Measurements from ENCODE around the gene DLG2.

Gene DLG2

GRCh38 chr11:84612645-84613044, 1014.5 kb downstream of the DLG2 start:
- DNase-seq, result no peak

GRCh38 chr11:84608837-84609196, 1018.3 kb downstream of the DLG2 start:
- no peak for DNase-seq

GRCh38 chr11:84607975-84608836, 1018.9 kb downstream of the DLG2 start:
- DNase-seq, result no peak

GRCh38 chr11:84594602-84595001, 1032.5 kb downstream of the DLG2 start:
- DNase-seq, result no peak

DNA sequence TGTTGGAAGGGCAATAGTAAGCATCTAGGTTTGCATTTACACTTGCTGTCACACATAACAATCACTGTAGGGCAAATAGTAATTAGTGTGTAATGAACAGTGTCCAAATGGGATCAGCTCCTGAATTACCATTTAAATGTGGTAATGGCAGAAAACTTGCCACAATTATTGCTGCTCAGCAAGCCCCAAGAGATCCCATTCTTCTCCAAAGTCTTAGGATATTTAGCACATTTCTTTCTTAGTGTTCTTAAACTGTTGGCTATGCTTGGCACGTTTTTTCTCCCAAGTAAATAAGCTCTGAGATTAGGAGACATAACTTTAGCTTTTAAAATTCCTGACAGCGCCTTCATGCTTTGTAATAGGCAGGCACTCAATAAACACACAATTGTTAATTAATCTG, 1037.0 kb downstream of the DLG2 start:
- no peak for DNase-seq

- no peak for DNase-seq
Observed at GRCh38 chr11:84588131-84588829, 1038.9 kb downstream of the DLG2 start.

DNA sequence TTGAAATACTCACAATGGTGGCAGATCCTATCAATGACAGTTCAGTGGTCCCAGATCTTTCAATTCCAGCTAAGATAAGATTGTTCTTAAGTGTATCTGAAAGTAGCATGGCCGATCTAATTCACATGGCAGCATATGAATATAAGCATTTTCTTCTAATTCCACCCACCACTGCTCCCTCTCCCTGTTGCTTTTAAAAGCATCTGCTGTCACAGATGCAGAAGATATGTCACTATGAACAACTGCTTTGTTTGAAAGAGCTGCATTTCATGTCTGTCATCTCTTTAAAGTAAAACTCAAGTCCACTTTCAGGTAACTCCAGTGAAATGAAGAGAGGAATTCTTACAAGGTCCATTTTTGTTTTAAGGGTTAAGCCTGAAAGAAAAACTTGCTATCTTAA, 1044.0 kb downstream of the DLG2 start:
- no peak for DNase-seq

DNA sequence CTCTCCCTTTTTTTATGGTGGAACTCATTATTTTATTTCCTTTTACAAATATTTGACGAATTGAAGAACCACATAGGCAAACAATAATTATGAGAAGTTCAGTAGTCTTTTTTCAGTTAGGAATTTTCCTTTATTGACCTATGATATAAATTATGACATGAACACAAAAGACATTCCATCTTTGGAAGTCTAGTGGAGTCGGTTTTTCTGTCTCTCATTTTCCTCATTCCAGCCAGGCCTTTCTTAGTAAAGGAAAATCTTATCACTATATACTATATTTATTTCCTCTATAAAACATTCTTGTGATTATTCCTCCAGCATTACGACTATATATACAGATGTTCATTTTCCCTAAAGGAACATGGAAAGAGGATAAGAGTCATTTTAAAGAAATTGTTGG, 1046.1 kb downstream of the DLG2 start:
- no peak for DNase-seq

- no peak for DNase-seq
Observed at GRCh38 chr11:84580428-84580827, 1046.7 kb downstream of the DLG2 start.

GRCh38 chr11:84573868-84574267, 1053.3 kb downstream of the DLG2 start:
- DNase-seq, result no peak

- DNase-seq, result no peak
Observed at GRCh38 chr11:84566671-84567070, 1060.5 kb downstream of the DLG2 start.

- no peak for DNase-seq
Observed at GRCh38 chr11:84564867-84565184, 1062.3 kb downstream of the DLG2 start.

- no peak for DNase-seq
Observed at GRCh38 chr11:84564180-84564866, 1062.8 kb downstream of the DLG2 start.

- DNase-seq, result no peak
Observed at GRCh38 chr11:84563356-84563755, 1063.8 kb downstream of the DLG2 start.

DNA sequence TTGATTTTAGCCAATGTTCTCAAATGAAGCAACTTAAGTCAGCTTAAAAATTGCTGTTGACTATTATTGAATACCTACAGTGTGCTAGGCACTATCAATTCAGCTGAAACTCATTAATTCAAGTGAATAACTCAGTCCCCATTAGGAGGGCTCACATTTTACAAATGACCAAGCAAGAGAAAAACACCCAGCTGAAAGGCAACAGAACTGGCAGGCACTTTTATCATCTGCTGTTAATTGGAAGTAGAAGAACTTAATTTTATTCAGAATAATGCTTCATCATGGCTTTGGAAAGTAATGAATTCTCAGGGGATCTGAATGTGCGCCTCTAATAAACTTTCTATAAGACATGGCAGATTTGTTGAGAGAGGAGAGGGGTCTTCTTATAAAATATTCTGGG, 1066.9 kb downstream of the DLG2 start:
- no peak for DNase-seq

DNA sequence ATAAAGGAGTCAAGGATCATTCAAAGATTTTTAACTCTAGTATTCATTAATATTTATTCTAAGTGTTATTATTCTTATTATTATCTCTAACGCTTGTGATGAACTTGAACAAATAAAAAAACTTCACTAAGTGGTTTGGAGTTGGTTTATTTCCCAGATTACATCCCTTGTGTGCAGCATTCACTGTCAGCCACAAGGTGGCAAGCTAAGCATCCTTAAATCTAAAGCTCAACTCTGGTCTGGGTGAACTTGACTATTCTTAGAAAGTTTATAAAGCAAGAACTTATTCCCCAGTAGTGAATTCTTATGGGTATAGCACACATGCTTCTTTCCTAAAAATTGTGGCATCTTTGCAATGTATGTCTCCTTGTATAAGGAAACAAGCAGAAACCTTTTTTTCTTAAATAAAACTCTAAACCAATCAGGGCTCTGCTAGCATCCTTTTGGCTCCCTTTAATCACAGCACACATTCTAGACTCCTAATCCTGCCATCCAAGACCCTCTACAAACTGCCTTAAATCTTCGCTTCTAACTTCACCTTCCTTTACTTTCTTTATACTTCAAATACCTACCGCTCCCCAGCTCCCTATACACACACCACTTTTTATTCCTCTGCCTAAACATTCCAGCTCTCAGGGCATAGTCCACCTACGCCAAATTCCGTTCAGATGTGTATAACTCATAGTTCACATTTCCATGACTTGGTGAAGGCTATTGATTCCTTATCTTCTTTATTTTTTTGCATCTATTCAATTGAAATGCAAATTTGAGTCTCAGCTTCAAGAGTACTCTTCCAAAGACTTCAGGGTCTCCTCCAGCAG, 1068.8 kb downstream of the DLG2 start:
- no peak for DNase-seq

DNA sequence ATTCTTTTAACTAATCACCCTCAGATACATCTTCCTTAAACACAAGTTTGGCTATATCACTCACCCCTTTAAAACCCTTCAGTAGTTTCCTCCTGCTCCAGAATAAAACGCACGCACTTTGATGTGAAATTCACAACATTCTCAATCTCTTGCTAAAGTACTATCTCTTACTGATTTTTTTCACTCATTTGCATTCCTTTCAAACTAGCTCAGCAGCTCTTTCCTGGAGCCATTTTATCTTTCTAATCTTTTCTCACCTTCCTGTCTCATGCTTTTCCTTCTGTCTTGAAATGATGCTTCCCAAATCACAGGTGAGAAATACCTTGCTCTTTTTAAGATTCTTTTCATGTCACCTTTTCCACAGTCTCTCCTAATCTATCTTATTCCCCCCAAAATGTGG, 1074.4 kb downstream of the DLG2 start:
- DNase-seq, result no peak

DNA sequence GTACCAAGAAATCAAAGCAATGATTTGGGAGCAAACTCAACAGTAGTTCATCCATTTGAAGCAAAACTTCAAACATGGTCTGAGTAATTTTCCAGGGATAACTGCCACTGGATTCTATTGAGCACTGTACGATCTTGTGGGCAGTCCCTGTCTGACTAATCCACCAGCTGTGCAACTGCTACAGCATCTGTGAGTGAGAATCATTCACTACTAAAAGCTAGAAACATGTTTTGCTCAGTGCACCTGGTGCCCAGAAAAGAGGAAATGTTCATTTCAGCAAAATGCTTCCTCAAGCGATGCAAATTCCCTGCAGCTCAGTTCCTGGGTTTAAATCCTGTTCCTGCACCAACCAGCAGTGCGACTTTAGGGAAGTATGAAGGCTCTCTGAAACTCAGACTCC, 1077.9 kb downstream of the DLG2 start:
- DNase-seq, result no peak

DNA sequence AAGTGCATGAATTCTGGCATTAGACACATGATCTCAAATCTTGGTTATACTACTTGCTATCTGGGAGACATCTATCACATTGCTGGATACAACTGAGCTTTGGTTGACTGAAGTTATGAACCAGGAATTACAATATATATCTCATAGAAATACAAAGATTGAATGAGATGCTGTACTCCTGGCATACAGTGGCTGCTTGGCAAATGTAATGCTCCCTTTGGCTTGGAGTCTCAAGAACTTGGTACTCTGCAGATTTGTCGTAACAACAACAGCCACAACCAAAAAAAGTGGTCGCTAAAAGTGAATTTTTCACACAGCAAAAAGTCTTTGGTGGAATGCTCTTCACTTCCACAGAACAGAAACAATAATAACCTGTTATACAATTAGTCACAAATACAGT, 1082.6 kb downstream of the DLG2 start:
- DNase-seq, result no peak

DNA sequence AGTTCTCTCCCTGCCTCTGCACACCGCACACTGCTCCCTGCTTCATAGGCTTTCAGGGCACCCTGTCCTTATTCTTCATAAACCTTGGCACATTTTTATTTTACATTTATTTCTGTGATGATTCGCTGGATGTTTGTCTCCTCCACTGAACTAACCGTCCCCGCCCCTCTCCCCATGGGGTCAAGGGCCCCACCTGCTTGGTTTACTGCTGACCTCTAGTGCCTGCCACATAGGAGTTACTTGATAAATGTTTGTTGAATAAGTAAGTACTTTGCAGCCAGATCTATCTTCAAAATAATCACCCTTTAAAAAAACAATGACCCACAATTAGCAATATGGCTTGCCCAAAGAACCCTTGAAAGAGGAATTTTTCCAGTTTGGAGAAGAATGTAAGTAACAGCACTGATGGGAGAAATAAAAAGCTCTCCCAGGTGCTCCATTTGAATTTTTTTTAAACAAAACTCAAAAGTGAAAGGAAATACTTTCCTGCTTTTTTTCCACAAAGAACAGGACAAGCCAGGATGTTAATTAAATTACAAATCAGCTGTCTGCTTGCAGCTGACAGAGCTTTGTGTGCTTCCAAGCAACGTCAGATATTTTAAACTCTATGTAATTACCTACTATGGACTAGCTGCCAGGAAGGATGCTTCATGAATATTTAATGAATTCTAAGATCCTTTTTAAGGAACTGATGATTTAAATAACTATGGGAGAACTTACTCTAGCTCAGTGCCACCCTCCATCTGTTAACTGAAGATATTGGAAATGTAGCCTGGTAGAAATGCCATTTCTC, 1083.6 kb downstream of the DLG2 start:
- no peak for DNase-seq

- DNase-seq, result no peak
Observed at GRCh38 chr11:84541731-84542340, 1085.3 kb downstream of the DLG2 start.

DNA sequence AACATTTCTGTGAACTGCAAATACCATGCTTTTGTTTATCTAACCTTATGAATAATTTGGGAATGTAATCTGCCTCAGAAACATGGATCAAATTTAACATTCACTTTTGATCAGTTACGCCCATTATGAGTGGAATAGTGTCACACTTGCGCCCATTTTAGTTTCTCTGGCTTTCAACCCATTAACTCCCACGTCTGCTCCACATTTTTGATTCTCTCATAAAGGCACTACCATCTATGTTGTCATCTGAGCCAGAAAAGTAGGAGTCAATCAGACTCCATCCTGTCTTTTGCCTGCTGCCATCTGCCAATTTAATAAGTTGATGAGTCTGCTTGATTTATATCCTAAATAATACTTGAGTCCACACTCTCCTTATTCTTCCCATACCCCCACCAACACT, 1090.7 kb downstream of the DLG2 start:
- no peak for DNase-seq
